GM19035 (cell line): ENCODE data around the gene ASB2.

Experiments used
- ATAC-seq: cut with Tn5 transposase; IDR thresholded peaks from one replicate; pipeline ENCODE4 v1.9.1; 2021; ENCODE audit not compliant: unreplicated experiment

The ASB2 gene, protein sequence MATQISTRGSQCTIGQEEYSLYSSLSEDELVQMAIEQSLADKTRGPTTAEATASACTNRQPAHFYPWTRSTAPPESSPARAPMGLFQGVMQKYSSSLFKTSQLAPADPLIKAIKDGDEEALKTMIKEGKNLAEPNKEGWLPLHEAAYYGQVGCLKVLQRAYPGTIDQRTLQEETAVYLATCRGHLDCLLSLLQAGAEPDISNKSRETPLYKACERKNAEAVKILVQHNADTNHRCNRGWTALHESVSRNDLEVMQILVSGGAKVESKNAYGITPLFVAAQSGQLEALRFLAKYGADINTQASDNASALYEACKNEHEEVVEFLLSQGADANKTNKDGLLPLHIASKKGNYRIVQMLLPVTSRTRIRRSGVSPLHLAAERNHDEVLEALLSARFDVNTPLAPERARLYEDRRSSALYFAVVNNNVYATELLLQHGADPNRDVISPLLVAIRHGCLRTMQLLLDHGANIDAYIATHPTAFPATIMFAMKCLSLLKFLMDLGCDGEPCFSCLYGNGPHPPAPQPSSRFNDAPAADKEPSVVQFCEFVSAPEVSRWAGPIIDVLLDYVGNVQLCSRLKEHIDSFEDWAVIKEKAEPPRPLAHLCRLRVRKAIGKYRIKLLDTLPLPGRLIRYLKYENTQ

DNA sequence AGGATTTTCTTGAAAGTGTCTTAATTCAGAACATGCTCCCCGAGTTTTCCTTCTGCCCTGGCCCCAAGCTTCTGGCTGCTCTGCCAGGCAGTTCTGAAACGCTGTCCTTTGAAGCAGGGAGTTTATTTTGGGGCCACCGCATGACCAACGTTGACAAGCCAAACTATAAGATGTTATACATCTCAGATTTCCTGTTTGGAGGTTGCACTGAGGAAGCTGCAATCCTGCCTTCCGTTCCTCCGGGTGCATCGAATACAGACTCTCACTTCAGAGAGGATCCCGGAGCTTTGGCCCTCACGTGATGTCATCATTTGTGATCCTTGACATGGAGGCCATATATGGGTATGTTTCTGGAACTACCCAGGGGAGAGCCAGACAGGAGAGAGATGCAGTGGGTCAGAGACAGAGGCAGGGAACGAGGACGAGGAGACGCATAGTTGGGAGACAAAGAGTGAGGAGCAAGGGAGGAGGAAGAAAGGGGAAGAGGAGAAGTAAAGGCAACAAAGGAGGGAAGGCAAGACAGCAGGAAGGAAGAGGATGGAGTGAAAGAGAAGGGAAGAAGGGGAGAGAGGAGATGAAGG lies at the start of gene ASB2:
TSS of gene ASB2 (minus strand) at position 94 of the 581 bp plus-strand sequence. CDS start 12,031 bp downstream, outside the sequence.
- peak; percentile 14 for ATAC-seq

DNA sequence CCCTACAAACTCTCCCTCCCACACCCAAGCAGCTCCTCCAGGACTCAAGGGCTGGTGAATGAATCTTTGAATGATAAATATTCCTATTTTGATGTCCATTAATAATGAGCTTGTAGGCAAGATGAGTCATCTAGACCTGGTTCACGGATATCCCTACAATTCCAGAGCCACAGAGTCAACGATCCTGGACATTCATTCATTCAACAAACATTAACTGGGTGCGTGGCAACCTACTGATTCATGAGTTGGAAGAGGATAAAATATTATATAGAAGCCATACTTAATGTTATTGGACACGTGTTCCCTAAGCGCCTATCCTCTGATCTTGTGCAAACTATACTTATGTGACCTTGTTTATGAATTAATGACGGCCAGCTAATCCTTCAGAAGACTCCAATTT lies 49.4 kb upstream of the ASB2 start:
- ATAC-seq: no peak

DNA sequence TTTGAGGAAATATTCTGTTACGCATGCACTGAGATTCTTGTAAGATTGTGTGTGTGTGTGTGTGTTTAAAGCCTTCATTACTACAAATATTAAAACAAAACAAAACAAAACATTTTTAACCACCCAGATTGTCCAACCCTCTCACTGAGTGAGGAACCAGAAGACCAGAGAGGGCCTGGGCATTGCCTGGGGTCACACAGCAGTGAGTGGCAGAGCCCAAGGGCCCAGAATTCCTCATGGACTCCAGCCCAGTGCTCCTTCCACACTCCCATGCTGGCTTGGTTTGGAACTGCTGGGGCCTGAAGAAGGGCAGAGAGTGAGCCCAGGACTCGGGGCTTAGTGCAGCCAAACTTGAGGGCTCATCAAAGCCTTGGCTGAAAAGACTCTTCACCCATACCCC lies 48.2 kb upstream of the ASB2 start:
- ATAC-seq: no peak

DNA sequence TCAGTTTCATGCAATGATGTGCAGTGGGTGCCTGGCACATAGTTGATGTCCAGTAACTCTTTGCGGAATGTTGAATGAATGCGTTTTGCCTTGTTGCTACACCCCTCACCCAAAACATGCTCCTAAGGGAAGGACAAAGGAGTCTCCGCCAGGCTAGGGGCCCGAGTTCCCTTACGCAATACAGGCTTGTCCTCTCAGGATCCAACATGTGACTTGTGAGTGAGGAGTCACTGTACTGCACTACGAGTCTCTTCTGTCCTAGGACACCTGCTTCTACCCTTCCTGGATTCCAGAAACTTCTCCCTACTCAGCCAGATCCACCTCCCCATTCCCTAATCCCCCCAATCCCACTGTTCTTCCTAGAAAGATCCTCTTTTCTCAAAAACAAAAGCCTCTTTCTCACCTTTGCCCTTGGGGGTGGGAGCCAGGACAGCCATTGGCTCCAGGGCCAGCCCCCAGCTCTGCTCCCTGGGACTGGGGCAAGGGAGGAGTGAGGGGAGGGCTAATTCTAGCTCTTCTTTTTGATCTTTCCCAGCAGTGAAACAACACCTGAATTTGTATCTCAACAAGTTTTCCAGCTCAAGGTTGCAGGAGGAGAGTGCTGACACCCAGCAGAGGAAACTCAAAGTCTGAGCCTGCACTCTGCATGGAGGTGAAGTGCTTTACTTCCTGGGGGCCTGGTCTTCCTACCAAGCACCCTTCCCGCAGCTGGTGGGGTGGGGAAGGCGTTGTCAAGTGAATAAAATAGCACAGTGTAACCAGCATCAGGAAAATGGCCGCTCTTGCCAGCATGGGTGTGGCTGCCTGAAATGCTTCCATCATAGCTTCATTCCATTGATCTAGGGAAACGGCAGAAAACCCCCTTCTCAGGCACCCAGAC lies 46.4 kb upstream of the ASB2 start:
- ATAC-seq: no peak

DNA sequence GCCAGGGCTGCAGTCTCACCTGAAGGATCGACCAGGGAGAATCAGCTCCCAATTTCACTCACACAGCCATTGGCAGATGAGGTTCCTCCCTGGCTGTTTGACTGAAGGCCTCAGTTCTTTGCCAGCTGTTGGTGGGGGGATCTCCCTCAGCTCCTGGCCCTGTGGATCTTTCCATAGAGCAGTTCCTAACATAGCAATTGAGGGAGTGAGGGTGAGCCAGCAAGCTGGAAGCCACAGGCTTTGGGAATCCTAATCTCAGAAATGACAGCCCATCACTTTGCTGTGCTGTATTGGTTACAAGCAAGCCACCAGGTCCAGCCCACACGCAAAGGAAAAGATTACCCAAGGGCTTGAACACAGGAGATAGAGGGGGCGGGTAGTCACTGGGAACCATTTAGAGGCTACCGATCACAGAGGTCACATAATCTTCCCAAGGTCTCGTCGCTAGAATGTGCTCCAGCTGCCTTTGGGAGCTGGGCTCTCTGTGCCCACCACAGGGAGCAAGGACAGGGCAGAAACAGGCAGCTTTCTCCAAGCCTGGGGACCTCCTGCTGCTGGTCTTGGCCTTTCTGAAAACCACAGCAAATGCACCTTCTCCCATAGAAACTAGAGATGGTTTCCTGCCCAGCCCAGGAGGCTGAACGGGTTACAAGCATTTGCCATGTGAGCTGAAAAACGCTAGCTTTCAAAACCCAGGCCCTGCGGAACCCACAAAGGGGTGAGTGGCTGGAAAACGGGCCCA lies 45.2 kb upstream of the ASB2 start:
- ATAC-seq: no peak

DNA sequence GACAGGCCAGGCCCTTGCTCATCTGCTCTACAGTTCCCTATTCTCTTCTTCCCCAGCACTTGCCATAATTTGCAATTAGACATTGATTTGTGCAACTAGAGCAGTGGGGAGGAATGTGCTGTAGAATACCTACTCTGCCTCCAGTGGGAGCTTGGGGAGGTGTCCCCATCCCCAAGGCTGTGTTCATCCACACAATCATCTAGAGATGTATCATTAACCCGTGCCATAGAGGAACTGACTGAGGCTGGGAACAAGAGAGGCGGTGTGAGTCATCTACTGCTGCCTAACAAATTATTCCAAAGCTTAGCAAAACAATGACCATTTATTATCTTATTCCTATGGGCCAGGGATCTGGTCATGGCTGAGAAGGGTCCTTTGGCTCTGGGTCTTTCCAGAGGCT lies 44.6 kb upstream of the ASB2 start:
- no peak for ATAC-seq

DNA sequence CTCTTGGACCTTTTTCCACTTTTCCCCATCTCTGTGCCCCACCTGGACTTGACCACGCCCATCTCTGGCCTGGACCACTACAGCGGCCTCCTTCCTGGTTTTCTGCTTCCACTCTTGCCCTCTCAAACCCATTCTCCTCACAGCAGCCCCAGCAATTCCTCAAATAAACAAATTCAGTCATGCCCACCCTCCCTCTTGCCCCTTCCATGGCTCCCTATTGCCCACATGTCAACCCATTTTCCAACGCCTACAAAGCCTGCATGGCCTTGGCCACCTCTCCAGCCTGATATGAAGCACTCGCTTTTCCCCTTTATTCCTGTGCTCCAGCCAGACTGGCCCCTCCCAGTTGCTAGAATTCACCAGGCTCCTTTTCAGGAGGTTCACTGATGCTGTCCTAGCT lies 43.9 kb upstream of the ASB2 start:
- ATAC-seq: no peak

DNA sequence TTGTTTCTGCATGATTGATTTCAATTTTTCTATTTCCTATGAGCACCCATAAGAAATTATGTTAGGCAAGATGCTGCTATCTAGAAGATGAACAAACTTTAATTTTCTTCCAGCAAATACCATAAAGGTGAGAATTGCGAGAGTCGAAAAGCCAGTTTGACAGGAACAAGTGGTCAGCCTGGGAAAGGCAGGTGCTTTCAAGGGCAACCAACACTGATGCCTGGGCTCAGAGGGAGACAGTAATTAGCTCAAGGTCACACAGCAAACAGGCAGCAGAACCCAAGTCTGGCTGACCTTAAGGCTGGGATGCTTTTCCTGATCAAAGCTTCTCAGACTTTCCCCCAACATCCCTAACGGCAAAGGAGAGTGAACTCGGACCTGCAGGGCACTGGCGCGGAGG lies 43.0 kb upstream of the ASB2 start:
- ATAC-seq: no peak

DNA sequence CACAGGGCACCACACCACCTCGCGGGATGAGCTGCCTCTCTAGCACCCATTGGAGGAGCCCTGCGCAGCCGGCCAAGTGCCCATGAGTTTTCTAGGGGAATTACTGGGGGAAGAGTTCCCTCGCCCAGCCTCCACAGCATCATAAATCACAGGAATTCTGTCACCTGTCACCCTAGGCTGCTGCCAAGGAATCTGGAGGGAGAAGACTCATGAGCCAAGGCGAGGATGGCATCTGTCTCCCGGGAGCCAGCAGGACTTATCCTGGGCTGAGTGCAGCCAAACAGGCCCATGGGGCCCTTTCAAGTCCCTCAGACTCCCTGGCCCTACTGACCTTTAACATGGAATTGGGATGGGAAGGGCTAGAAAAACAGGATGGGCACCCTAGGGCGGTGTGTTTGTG lies 41.9 kb upstream of the ASB2 start:
- ATAC-seq: no peak

DNA sequence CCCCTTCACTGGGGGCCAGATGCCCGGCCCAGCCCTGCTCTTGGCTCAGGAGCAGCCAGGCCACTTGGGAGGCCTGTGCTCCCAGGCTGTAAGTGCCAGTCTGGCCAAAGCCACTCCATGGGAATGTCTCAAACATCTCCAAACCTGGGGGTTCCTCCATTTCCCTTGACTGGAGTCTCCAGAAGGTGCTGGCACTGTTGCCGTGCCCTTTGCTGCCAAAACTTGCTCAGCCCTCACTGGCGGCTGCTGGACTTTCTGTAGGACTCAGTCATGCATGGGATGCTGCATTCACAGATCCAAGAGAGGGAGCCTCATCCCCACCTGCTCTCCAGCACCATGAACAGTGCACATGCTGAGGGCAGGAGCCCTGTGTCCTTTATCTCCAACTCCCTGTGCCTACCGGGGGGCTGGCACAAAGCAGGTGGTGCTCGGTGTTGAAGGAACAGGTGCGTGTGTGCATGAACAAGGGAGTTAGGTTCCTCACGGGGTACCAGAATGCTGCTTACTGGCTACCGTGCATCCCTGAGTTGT lies 40.1 kb upstream of the ASB2 start:
- no peak for ATAC-seq

DNA sequence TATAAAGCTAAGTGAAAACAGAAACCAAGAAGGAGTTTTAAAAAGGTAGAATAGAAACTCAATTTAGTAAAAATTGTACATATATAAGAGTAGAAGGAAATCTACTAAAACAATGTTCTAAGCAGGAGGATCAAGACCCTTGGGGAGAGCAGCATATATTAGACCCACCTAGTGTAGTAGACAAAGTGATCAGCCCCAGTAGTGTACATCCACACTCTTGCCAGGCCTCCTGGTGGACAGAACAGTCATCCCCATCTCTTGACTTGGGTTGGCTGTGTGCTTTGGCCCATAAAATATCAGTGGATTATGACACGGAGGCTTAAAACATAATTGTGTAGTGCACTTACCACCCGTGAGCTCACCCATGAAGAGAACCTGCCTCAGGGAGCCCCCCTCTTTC lies 38.9 kb upstream of the ASB2 start:
- ATAC-seq: no peak

DNA sequence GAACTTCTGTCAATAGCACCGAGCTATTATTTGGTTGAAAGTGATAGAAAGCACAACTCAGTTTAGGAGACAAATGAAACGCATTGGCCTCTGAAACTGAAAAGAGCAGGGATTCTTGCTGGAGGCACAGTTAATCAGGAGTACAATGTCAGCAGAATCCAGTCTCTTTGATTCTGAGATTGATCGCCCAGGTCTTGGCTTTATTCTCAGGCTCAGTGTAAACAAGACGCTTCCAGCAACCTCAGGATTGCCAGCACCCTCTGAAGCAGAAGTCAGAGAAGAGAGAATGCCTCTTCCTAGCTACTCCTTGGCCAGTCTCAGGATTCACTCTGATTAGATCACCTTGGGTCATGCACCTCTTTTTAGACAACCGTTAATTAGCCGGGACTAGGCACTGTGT lies 38.0 kb upstream of the ASB2 start:
- ATAC-seq: no peak

DNA sequence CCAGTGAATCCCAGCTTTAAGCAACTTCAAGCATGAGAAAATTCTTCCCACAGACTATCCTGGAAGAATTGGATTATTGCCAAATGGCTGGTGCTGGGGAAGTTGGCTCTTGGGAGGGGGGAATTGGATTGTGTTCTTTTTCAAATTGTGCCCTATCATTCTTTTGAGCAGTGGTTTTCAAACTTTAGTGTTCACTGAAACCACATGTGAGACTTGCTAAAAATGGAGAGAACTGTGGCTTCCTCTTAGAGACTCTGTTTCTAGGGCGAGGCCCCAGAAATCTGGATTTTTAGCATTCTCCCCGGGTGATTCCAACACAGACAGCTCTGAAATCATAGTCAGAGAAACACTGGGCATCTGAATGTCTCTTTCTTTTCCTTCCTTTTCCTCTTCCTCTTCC lies 35.4 kb upstream of the ASB2 start:
- ATAC-seq: no peak

DNA sequence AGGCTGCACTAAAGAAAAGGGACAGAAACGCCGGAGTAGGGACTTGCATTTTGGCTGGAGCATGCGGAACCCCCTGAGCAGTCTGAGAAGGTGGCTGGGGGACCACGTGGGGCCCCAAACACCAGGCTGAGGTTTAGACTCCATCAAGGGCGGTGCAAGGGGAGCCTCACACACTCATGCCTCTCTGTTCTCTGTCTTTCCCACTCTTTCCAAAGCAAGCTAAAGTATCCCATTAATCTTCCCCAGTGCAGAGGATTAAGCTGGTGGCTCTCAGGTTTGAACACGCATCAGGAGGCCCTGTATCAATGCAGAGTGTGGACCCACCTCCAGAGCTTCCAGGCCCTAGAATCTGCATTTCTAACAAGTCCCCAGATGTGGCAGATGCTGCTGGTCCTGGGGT lies 34.3 kb upstream of the ASB2 start:
- no peak for ATAC-seq

DNA sequence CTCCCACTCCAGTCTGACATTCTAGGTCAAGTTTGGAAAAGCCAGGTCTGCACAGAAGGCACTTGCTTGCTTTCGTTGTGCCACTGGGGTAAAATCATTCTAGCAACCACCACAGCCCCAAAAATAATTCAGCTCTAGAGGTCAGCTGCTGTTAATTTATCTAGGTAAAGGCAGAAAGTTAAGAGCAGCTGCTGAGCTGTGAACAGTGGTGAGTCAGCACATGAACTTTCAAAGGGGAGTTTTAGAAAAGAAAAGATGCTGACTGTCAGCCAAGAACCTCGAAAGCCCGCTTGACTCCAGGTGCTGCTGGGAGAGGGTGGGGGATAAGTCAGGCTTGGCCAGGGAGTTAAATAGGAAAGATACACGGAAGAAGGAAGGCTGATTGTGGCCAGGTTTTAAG lies 33.4 kb upstream of the ASB2 start:
- ATAC-seq: no peak

DNA sequence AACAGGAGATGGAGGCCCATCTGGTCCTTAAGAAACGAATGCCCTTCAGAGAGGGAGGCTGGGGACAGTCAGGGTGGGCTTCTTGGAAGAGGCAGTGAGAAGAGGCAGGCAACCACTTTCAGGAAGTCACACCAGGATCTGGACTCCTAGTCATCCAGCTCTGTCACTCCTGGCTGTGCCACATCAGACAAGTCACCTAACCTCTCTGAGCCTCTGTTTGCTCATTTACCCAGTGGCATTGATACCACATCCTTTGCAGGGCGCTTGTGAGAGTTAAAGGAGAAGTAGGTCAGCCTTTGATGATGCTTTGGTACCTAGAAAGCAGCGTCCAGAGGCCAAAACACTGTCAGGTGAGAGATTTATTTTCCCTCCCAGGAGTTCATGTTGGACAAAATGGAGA lies 31.9 kb upstream of the ASB2 start:
- ATAC-seq: no peak

DNA sequence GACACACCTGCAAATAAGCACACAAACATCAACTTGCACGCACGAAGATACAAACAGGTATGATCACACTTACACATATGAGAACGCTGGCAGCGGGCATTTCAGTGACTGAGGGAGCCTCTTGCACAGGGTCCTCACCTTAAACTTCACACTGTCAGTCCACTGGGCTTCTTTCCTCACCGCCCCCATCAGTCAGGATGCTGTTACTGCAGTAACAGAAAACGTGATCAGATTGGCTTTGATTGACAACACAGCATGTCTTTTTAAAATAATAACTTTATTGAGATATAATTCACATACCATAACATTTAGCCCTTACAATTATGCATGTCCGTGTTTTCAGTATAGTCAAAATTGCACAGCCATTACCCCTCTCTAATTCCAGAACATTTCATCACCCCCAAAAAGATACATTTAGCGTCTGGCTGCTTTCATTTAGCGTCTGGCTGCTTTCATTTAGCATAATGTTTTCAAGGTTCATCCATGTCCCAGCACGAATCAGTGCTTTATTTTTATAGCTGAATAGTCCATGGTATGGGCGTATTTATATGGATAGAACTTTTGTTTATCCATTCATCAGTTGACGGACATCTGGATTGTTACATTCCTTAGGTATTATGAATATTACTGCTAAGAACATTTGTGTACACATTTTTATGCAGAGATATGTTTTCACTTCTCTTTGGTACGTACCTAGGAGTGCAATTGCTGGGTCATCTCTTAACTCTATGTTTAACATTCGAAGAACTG lies 29.1 kb upstream of the ASB2 start:
- ATAC-seq: no peak

DNA sequence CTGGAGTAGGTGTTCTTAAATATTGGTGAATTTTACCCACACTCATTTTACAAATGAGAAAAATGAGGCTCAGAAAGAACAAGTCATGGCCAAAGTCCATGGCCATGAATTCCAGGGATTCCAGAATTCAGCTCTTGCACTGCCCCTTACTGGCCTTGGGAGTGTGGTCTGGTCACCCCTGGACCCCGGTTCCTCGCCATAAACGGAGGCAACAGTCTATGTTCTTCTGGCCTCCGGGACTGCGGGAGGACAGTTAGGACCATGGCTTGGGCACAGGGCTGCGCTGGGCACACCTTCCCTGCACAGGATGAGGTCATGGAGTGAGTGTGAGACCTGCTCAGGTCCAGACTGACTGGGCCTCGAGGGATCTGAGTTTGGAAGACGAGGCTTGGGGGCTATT lies 27.6 kb upstream of the ASB2 start:
- ATAC-seq: no peak

DNA sequence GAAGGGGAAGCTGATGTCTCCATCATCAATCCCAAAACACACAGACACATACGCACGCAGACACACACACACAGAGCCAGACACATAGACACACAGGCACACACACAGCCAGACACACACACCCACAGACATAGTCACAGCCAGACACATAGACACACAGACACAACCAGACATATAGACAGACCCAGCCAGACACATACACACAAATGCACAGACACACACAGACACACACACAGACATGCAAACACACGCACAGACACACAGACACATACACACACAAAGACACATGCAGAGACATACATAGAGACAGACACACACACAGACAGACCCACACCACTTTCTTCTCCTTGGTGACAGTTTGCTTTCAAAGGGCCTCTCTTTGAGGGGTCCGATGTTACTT lies 27.0 kb upstream of the ASB2 start:
- no peak for ATAC-seq
